Kidney (tissue), 14 donors: ENCODE results near the gene GSTM5. TPM values are rescaled to one million over a fixed set of nuclear protein-coding genes. Genes with fewer than 3 reads are reported as not detected.

Source experiments
- DNase-seq, 5 donors: peaks; one replicate each; pipeline ENCODE4 v3.0.0-alpha.2; 2013 to 2020
- FAIRE-seq: peaks from 2 replicates; lab custom pipeline; 2012; peaks lifted over from hg19 to GRCh38; lab: Jason Lieb, UNC
- H3K27ac ChIP-seq, 2 donors: one replicate each; pipeline ENCODE4 v1.7.0; 2013; ENCODE audit warnings: low read depth in 2 of 2, low read length in 2 of 2, inconsistent platforms in 1 of 2
- H3K27me3 ChIP-seq: one replicate; pipeline ENCODE4 v1.7.1; 2013; ENCODE audit warnings: low read length, inconsistent platforms; ENCODE audit not compliant: control insufficient read depth, insufficient read depth
- H3K36me3 ChIP-seq, 3 donors: one replicate each; pipeline versions ENCODE4 v1.7.0 to v1.7.1; 2013; ENCODE audit warnings: low read length in 3 of 3, control low read depth in 1 of 3, inconsistent platforms in 1 of 3; ENCODE audit not compliant: insufficient read depth in 3 of 3, control insufficient read depth in 2 of 3
- H3K4me1 ChIP-seq, 3 donors: one replicate each; pipeline versions ENCODE4 v1.7.0 to v1.7.1; 2013; ENCODE audit warnings: low read length in 3 of 3, inconsistent platforms in 1 of 3, low read depth in 1 of 3; ENCODE audit not compliant: control insufficient read depth in 2 of 3, insufficient read depth in 2 of 3
- H3K4me3 ChIP-seq, 3 donors: one replicate each; pipeline versions ENCODE4 v1.7.0 to v1.8.1; 2013; ENCODE audit warnings: low read length in 3 of 3, control low read depth in 1 of 3, inconsistent platforms in 1 of 3
- H3K9ac ChIP-seq, 3 donors: one replicate each; pipeline versions ENCODE4 v1.7.0 to v1.7.1; 2013; ENCODE audit warnings: low read length in 3 of 3, control low read depth in 1 of 3, inconsistent platforms in 1 of 3
- H3K9me3 ChIP-seq, 3 donors: one replicate each; pipeline versions ENCODE4 v1.7.0 to v1.7.1; 2013; ENCODE audit warnings: low read length in 3 of 3, control low read depth in 1 of 3, inconsistent platforms in 1 of 3; ENCODE audit not compliant: control insufficient read depth in 2 of 3, insufficient read depth in 1 of 3
- CTCF ChIP-seq: IDR thresholded peaks from 3 replicates; pipeline ENCODE4 v1.5.1; 2012; ENCODE audit warnings: mild to moderate bottlenecking, moderate library complexity, borderline replicate concordance; ENCODE audit not compliant: insufficient read depth; ENCODE audit errors: extremely low read depth
- intact Hi-C: fragments of 100-400 bp; cut with DNase I; formaldehyde crosslinking; loops from one replicate; pipeline ENCODE4 v1.11.1; 2022
- polyA plus RNA-seq: library from polyadenylated mRNA; stranded (reverse); fragments of 350-450 nt; fragmentation: Illumina TruSeq; extraction: RNeasy Lipid Tissue Mini Kit (QIAGEN cat#74804); gene quantifications from one replicate; pipeline ENCODE4 v1.2.3, GENCODE V29; 2014; ENCODE audit warnings: low read depth, low replicate concordance; ENCODE audit not compliant: insufficient read depth
- total RNA-seq: library from RNA; stranded (reverse); fragmentation: NEBNext Ultra II Directional; extraction: Animal tissue kit (Norgen Biotek cat#: 25700); gene quantifications from one replicate; pipeline ENCODE4 v1.2.1, GENCODE V29; 2021
- donor health status: control.
- donor health status: control.
- donor health status: control.
- donor health status: control.
- donor health status: control.
- donor health status: DM: yes; HTN: yes; CAD: no.
- donor health status: Normal renal cell carcinoma (clear cell type).

Gene GSTM5
- total and polyA plus RNA-seq, 2 donors from 2014 or later: 4.2 to 9.1 TPM

- no peak for FAIRE-seq
- H3K27ac ChIP-seq: no peak overlapping the region
- intact Hi-C loops: no loop called here
- H3K4me1 ChIP-seq: no peaks in the 10 kb centered on the region
- H3K9me3 ChIP-seq: no peaks in the 10 kb centered on the region
- H3K27me3 ChIP-seq: no peaks in the 10 kb centered on the region
- TF ChIP-seq CTCF: no peak
- H3K36me3 ChIP-seq: no peaks in the 10 kb centered on the region
- no peak overlapping the region for H3K9ac ChIP-seq
- H3K4me3 ChIP-seq: no peak overlapping the region
- DNase-seq: no peak
These were observed 1.6 kb downstream of the GSTM5 start for GRCh38 chr1:109713636-109714035.

- no peak overlapping the region for H3K4me3 ChIP-seq
- no peak for FAIRE-seq
- H3K27me3 ChIP-seq: no peaks in the 10 kb centered on the region
- intact Hi-C loops: no loop called here
- H3K27ac ChIP-seq: no peak overlapping the region
- TF ChIP-seq CTCF: no peak
- H3K9ac ChIP-seq: no peak overlapping the region
- no peaks in the 10 kb centered on the region for H3K9me3 ChIP-seq
- no peaks in the 10 kb centered on the region for H3K36me3 ChIP-seq
- no peaks in the 10 kb centered on the region for H3K4me1 ChIP-seq
- no peak for DNase-seq
These were observed 2.8 kb downstream of the GSTM5 start for GRCh38 chr1:109714661-109715372.

- Histone ChIP-seq H3K36me3 (no peaks in the 10 kb centered on the region), H3K4me3 (no peak overlapping the region), H3K9ac (no peak overlapping the region), H3K27ac (no peak overlapping the region), H3K27me3 (no peaks in the 10 kb centered on the region), H3K9me3 (no peaks in the 10 kb centered on the region), H3K4me1 (no peaks in the 10 kb centered on the region)
- TF ChIP-seq CTCF: no peak
- FAIRE-seq (no peak), DNase-seq (no peak)
- intact Hi-C loops: no loop called here
These were observed 4.1 kb downstream of the GSTM5 start for GRCh38 chr1:109716121-109716520.

- no peaks in the 10 kb centered on the region for H3K27me3 ChIP-seq
- H3K27ac ChIP-seq: no peak overlapping the region
- no peak for TF ChIP-seq CTCF
- no peak for FAIRE-seq
- intact Hi-C loops: no loop called here
- H3K4me1 ChIP-seq: no peaks in the 10 kb centered on the region
- no peak for DNase-seq
- no peaks in the 10 kb centered on the region for H3K9me3 ChIP-seq
- H3K4me3 ChIP-seq: no peak overlapping the region
- H3K36me3 ChIP-seq: no peaks in the 10 kb centered on the region
- H3K9ac ChIP-seq: no peak overlapping the region
These were observed 4.6 kb downstream of the GSTM5 start for GRCh38 chr1:109716570-109717090.
